Endothelial cell (in vitro differentiated cells): Measurements from ENCODE around the gene ALDH1A3. TPM values are rescaled to one million over a fixed set of nuclear protein-coding genes. Genes with fewer than 3 reads are reported as not detected.

ENCODE experiments used
- DNase-seq: peaks from one replicate; pipeline ENCODE4 v3.0.0; 2021; ENCODE audit warnings: low spot score
- H3K27ac Mint-ChIP-seq: one replicate; pipeline ENCODE4 v1.8.0; 2021; ENCODE audit warnings: mixed read lengths, inconsistent platforms; ENCODE audit not compliant: unreplicated experiment
- H3K27me3 Mint-ChIP-seq: one replicate; pipeline ENCODE4 v1.8.0; 2021; ENCODE audit warnings: mild to moderate bottlenecking, moderate library complexity, mixed read lengths, inconsistent platforms; ENCODE audit not compliant: unreplicated experiment
- H3K36me3 Mint-ChIP-seq: one replicate; pipeline ENCODE4 v1.8.0; 2021; ENCODE audit warnings: mild to moderate bottlenecking, low read depth, mixed read lengths, inconsistent platforms; ENCODE audit not compliant: unreplicated experiment
- H3K4me1 Mint-ChIP-seq: one replicate; pipeline ENCODE4 v1.8.0; 2021; ENCODE audit warnings: mild to moderate bottlenecking, mixed read lengths, inconsistent platforms; ENCODE audit not compliant: unreplicated experiment
- H3K4me3 Mint-ChIP-seq: one replicate; pipeline ENCODE4 v1.8.0; 2021; ENCODE audit warnings: mild to moderate bottlenecking, mixed read lengths, inconsistent platforms; ENCODE audit not compliant: unreplicated experiment
- H3K9me3 Mint-ChIP-seq: one replicate; pipeline ENCODE4 v1.8.0; 2021; ENCODE audit warnings: mixed read lengths, inconsistent platforms; ENCODE audit not compliant: unreplicated experiment
- CTCF ChIP-seq: fragments of 200-600 bp; sonication (generic); IDR thresholded peaks from one replicate; pipeline ENCODE4 v1.5.0; 2021; ENCODE audit warnings: antibody characterized with exemption; ENCODE audit not compliant: unreplicated experiment
- total RNA-seq: library from RNA; stranded (reverse); fragmentation: NEBNext Ultra II Directional; extraction: Animal tissue kit (Norgen Biotek cat#: 25700); gene quantifications from one replicate; pipeline ENCODE4 v1.2.1, GENCODE V29; 2021; ENCODE audit not compliant: unreplicated experiment

ALDH1A3 gene
- total RNA-seq, 1 donor from 2014 or later = 13.9 TPM

- peaks cover 9% of the 10 kb centered on the region for H3K36me3 Mint-ChIP-seq
- H3K27ac Mint-ChIP-seq = no peak overlapping the region
- no peaks in the 10 kb centered on the region for H3K4me1 Mint-ChIP-seq
- H3K4me3 Mint-ChIP-seq = no peak overlapping the region
- DNase-seq = no peak
- no peak for TF ChIP-seq CTCF
- H3K27me3 Mint-ChIP-seq = peaks cover 2% of the 10 kb centered on the region
- no peaks in the 10 kb centered on the region for H3K9me3 Mint-ChIP-seq
Measured at GRCh38 chr15:100909565-100909964, 29.9 kb downstream of the ALDH1A3 start.

- Mint-ChIP-seq H3K27me3 (peaks cover 2% of the 10 kb centered on the region), H3K27ac (no peak overlapping the region), H3K4me1 (no peaks in the 10 kb centered on the region), H3K4me3 (no peak overlapping the region), H3K9me3 (no peaks in the 10 kb centered on the region), H3K36me3 (peaks cover 9% of the 10 kb centered on the region)
- no peak for DNase-seq
- TF ChIP-seq CTCF = peak; percentile 39
Measured at GRCh38 chr15:100909989-100910955, 30.6 kb downstream of the ALDH1A3 start.

- H3K27me3 Mint-ChIP-seq = peaks cover 2% of the 10 kb centered on the region
- H3K4me1 Mint-ChIP-seq = no peaks in the 10 kb centered on the region
- no peak overlapping the region for H3K4me3 Mint-ChIP-seq
- no peaks in the 10 kb centered on the region for H3K9me3 Mint-ChIP-seq
- no peak for TF ChIP-seq CTCF
- DNase-seq = no peak
- H3K36me3 Mint-ChIP-seq = peaks cover 9% of the 10 kb centered on the region
- H3K27ac Mint-ChIP-seq = no peak overlapping the region
Measured at GRCh38 chr15:100911086-100911485, 31.5 kb downstream of the ALDH1A3 start.

- Mint-ChIP-seq H3K4me1 (peaks cover 9% of the 10 kb centered on the region), H3K27ac (no peak overlapping the region), H3K9me3 (no peaks in the 10 kb centered on the region), H3K27me3 (peaks cover 9% of the 10 kb centered on the region), H3K4me3 (no peak overlapping the region), H3K36me3 (peaks cover 9% of the 10 kb centered on the region)
- TF ChIP-seq CTCF = no peak
- no peak for DNase-seq
Measured at GRCh38 chr15:100913961-100914360, 34.3 kb downstream of the ALDH1A3 start.

GRCh38 chr15:100914876-100915275, 35.2 kb downstream of the ALDH1A3 start:
- Mint-ChIP-seq H3K27me3 (peaks cover 10% of the 10 kb centered on the region), H3K4me1 (peaks cover 9% of the 10 kb centered on the region), H3K36me3 (peaks cover 9% of the 10 kb centered on the region), H3K9me3 (no peaks in the 10 kb centered on the region), H3K4me3 (no peak overlapping the region), H3K27ac (no peak overlapping the region)
- peak; percentile 25 for DNase-seq
- no peak for TF ChIP-seq CTCF
